ENCODE data around the gene TEKT5. TPM values are rescaled to one million over a fixed set of nuclear protein-coding genes. Genes with fewer than 3 reads are reported as not detected.

The TEKT5 gene
- total and polyA plus RNA-seq, 9 of the 15 experiments (the other 6 are each of a cell fraction or from before 2014, with no cell fraction given): 0.10 to 0.19 TPM; not detected in 7

DNA sequence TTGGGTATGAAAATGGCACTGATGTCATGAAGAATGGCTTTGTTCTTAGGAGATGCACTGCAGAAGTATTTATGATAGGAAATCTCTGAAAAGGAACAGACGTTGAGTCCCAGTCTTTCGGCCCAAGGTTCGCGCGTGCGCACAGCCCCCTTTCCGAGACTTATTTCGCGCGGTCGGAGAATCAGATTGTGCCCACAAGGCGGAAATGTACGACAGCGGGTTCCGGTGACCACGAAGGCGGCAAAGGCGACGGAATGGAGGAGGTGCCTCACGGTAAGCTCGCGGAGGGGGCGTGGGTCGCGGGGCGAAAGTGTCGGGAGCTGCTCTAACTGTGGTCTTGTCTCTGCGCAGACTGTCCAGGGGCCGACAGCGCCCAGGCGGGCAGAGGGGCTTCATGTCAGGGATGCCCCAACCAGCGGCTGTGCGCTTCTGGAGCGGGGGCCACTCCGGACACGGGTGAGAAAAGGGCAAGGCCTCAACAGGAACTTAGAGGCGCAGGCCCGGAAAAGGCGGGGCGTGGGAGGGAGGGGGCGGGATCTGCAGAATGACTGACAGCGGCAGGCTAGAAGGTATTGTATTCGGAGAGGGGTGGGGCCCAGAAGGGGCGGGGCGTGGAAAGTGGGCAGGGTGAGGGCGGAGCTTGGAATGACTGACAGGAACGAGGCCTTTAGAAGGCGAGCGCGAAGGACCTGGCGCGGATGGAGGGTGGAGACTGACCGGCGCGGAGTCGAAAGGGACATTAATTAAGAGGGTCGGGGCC is 49.1 kb upstream of the TEKT5 start, which contains the start of gene NUBP1 (continued):
- no peak for TF ChIP-seq ZNF644 (tag; IDR thresholded peaks at IDR 0.05; ENCODE audit: low read depth)
- 0 out of 2 replicates have a peak, but pooled peaks have one; percentile 32 for TF ChIP-seq ZNF75A (CRISPR knock-in tag; IDR thresholded peaks at IDR 0.05)
- TF ChIP-seq, protein P1, sequence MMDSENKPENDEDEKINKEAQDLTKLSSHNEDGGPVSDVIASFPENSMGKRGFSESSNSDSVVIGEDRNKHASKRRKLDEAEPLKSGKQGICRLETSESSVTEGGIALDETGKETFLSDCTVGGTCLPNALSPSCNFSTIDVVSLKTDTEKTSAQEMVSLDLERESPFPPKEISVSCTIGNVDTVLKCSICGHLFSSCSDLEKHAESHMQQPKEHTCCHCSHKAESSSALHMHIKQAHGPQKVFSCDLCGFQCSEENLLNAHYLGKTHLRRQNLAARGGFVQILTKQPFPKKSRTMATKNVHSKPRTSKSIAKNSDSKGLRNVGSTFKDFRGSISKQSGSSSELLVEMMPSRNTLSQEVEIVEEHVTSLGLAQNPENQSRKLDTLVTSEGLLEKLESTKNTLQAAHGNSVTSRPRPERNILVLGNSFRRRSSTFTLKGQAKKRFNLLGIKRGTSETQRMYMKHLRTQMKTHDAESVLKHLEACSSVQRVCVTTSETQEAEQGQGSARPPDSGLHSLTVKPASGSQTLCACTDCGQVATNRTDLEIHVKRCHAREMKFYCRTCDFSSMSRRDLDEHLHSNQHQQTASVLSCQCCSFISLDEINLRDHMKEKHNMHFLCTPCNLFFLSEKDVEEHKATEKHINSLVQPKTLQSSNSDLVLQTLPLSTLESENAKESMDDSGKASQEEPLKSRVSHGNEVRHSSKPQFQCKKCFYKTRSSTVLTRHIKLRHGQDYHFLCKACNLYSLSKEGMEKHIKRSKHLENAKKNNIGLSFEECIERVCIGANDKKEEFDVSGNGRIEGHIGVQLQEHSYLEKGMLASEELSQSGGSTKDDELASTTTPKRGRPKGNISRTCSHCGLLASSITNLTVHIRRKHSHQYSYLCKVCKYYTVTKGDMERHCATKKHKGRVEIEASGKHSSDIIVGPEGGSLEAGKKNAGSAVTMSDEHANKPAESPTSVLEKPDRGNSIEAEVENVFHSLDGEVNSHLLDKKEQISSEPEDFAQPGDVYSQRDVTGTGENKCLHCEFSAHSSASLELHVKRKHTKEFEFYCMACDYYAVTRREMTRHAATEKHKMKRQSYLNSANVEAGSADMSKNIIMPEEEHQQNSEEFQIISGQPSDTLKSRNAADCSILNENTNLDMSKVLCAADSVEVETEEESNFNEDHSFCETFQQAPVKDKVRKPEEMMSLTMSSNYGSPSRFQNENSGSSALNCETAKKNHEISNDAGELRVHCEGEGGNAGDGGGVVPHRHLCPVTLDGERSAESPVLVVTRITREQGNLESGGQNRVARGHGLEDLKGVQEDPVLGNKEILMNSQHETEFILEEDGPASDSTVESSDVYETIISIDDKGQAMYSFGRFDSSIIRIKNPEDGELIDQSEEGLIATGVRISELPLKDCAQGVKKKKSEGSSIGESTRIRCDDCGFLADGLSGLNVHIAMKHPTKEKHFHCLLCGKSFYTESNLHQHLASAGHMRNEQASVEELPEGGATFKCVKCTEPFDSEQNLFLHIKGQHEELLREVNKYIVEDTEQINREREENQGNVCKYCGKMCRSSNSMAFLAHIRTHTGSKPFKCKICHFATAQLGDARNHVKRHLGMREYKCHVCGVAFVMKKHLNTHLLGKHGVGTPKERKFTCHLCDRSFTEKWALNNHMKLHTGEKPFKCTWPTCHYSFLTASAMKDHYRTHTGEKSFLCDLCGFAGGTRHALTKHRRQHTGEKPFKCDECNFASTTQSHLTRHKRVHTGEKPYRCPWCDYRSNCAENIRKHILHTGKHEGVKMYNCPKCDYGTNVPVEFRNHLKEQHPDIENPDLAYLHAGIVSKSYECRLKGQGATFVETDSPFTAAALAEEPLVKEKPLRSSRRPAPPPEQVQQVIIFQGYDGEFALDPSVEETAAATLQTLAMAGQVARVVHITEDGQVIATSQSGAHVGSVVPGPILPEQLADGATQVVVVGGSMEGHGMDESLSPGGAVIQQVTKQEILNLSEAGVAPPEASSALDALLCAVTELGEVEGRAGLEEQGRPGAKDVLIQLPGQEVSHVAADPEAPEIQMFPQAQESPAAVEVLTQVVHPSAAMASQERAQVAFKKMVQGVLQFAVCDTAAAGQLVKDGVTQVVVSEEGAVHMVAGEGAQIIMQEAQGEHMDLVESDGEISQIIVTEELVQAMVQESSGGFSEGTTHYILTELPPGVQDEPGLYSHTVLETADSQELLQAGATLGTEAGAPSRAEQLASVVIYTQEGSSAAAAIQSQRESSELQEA (IDR thresholded peaks at IDR 0.05; ENCODE audit: low read depth): no peak
- TF ChIP-seq GATA2 (CRISPR knock-in tag; IDR thresholded peaks at IDR 0.05): no peak
- 0 out of 4 replicates have a peak, but pooled peaks of 1 of the 2 experiments have one; percentile 33 for TF ChIP-seq SRF (CRISPR knock-in tag; IDR thresholded peaks at IDR 0.05)
- no peak for TF ChIP-seq CLOCK (CRISPR knock-in tag; IDR thresholded peaks at IDR 0.05; ENCODE audit: borderline replicate concordance)
- TF ChIP-seq TAF9B (IDR thresholded peaks at IDR 0.05; ENCODE audit: partially characterized antibody): peak; percentile 74
- TF ChIP-seq, protein P2, sequence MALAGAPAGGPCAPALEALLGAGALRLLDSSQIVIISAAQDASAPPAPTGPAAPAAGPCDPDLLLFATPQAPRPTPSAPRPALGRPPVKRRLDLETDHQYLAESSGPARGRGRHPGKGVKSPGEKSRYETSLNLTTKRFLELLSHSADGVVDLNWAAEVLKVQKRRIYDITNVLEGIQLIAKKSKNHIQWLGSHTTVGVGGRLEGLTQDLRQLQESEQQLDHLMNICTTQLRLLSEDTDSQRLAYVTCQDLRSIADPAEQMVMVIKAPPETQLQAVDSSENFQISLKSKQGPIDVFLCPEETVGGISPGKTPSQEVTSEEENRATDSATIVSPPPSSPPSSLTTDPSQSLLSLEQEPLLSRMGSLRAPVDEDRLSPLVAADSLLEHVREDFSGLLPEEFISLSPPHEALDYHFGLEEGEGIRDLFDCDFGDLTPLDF (CRISPR knock-in tag; IDR thresholded peaks at IDR 0.05): no peak; the same call in 1 of the 2 replicates
- peak; percentile 92 for TF ChIP-seq NBN (IDR thresholded peaks at IDR 0.05; ENCODE audit: low read depth)
- peak; percentile 86 for TF ChIP-seq MAX (CRISPR knock-in tag; IDR thresholded peaks at IDR 0.05)
- TF ChIP-seq CBFA2T3 (IDR thresholded peaks at IDR 0.05): no peak
- TF ChIP-seq ZNF197 (CRISPR knock-in tag; IDR thresholded peaks at IDR 0.05; ENCODE audit: low read depth): no peak
